K562 (cell line): ENCODE results near the gene PUM1. TPM values are rescaled to one million over a fixed set of nuclear protein-coding genes. Genes with fewer than 3 reads are reported as not detected.

Experiments used
- ARHGAP35 ChIP-seq: fragments of 450-650 bp; IDR thresholded peaks from 2 replicates; pipeline ENCODE4 v1.6.1; 2018; ENCODE audit not compliant: partially characterized antibody
- BHLHE40 ChIP-seq: IDR thresholded peaks from 2 replicates; pipeline ENCODE4 v1.6.1; 2011; ENCODE audit warnings: low read length, improper control_type of control experiment
- BRD9 ChIP-seq: fragments of 450-650 bp; IDR thresholded peaks from 2 replicates; pipeline ENCODE4 v1.6.1; 2018; ENCODE audit warnings: low read depth; ENCODE audit not compliant: partially characterized antibody
- CBX2 ChIP-seq: fragments of 200-600 bp; sonication (generic); IDR thresholded peaks from one replicate; pipeline ENCODE4 v1.6.1; 2012; ENCODE audit warnings: mild to moderate bottlenecking, low read length, inconsistent platforms; ENCODE audit not compliant: insufficient read depth, poor library complexity, severe bottlenecking
- CTCFL ChIP-seq: IDR thresholded peaks from 2 replicates; pipeline ENCODE4 v1.6.1; 2011; ENCODE audit warnings: borderline replicate concordance, low read depth, mild to moderate bottlenecking, moderate library complexity, low read length; ENCODE audit not compliant: insufficient read depth, poor library complexity, severe bottlenecking
- DMBX1 ChIP-seq: fragments of 250-450 bp; sonication (Bioruptor Pico); IDR thresholded peaks from 2 replicates; pipeline ENCODE4 v1.8.0; 2022; ENCODE audit warnings: inconsistent platforms, mild to moderate bottlenecking, moderate library complexity, borderline replicate concordance
- DNMT1 ChIP-seq: fragments of 450-650 bp; IDR thresholded peaks from 2 replicates; pipeline ENCODE4 v1.6.1; 2016; ENCODE audit warnings: antibody characterized with exemption, mild to moderate bottlenecking
- EGR1 ChIP-seq: fragments of 450-650 bp; conservative IDR thresholded peaks from 2 replicates; pipeline ENCODE4 v1.6.1; 2017; ENCODE audit warnings: mild to moderate bottlenecking
- ELF4 ChIP-seq: fragments of 450-650 bp; formaldehyde crosslinking; IDR thresholded peaks from 2 replicates; pipeline ENCODE4 v1.4.0; 2022; ENCODE audit warnings: missing genetic modification characterization
- FOSL1 ChIP-seq: fragments of 200-800 bp; sonication (Bioruptor generic); conservative IDR thresholded peaks from 2 replicates; pipeline ENCODE4 v1.6.1; 2016; ENCODE audit warnings: missing genetic modification characterization, missing compliant biosample characterization
- HCFC1 ChIP-seq: IDR thresholded peaks from 2 replicates; pipeline ENCODE4 v1.6.1; 2012; ENCODE audit warnings: low read depth, low read length, improper control_type of control experiment
- HNRNPK ChIP-seq: fragments of 200-400 bp; formaldehyde crosslinking; IDR thresholded peaks from one replicate; pipeline ENCODE4 v1.6.1; 2018; ENCODE audit warnings: mild to moderate bottlenecking, low read depth, low read length; ENCODE audit not compliant: poor library complexity, severe bottlenecking
- POLR2AphosphoS2 ChIP-seq: IDR thresholded peaks from 2 replicates; pipeline ENCODE4 v1.6.1; 2012; ENCODE audit warnings: low read length, improper control_type of control experiment
- POLR2H ChIP-seq: IDR thresholded peaks from 2 replicates; pipeline ENCODE4 v1.6.1; 2016; ENCODE audit warnings: missing genetic modification characterization, low read depth, mild to moderate bottlenecking, control low read depth, missing compliant biosample characterization, moderate library complexity
- RFX1 ChIP-seq: fragments of 450-650 bp; IDR thresholded peaks from 2 replicates; pipeline ENCODE4 v1.6.1; 2016; ENCODE audit warnings: mild to moderate bottlenecking, moderate library complexity
- UBTF ChIP-seq, 2 experiments: IDR thresholded peaks; 2 replicates each; pipeline ENCODE4 v1.6.1; 2012; ENCODE audit warnings: improper control_type of control experiment in 2 of 2, low read depth in 2 of 2, low read length in 2 of 2, borderline replicate concordance in 1 of 2
- USF1 ChIP-seq: sonication (generic); formaldehyde crosslinking; IDR thresholded peaks from 2 replicates; pipeline ENCODE4 v1.9.0; 2022; ENCODE audit warnings: mild to moderate bottlenecking, missing genetic modification reagents
- ZBTB2 ChIP-seq: fragments of 450-650 bp; IDR thresholded peaks from 2 replicates; pipeline ENCODE4 v1.6.1; 2016; ENCODE audit warnings: antibody characterized with exemption
- ZNF146 ChIP-seq: IDR thresholded peaks from one replicate; pipeline ENCODE4 v1.6.1; 2018; ENCODE audit warnings: missing compliant biosample characterization; ENCODE audit not compliant: unreplicated experiment
- polyA plus RNA-seq, 8 experiments: library from polyadenylated mRNA; depleted of rRNA in 4 of 8; stranded (reverse) in 5 of 8; unstranded in 3 of 8; fragments of >200 nt; fragmentation: Nextera tagmentation in 2 of 8; fragmentation: Illumina TruSeq in 1 of 8; extraction: Ambion mirVana in 2 of 8; extraction: Trizol in 1 of 8; gene quantifications; 2 replicates each; pipeline versions ENCODE4 v1.2.1 to v1.2.3, GENCODE V29; 2011 to 2014; ENCODE audit warnings: inconsistent platforms in 1 of 8, missing spikeins in 1 of 8
- total RNA-seq, 7 experiments: library from RNA; depleted of rRNA in 6 of 7; stranded (reverse); fragments of >200 nt in 6 of 7; fragmentation: Illumina TruSeq in 2 of 7; extraction: Trizol in 2 of 7; gene quantifications; 2 replicates each; pipeline versions ENCODE4 v1.2.1 to v1.2.3, GENCODE V29; 2011 to 2021; ENCODE audit warnings: low replicate concordance in 1 of 7

PUM1 gene
- total and polyA plus RNA-seq, 9 of the 15 experiments (the other 6 are each of a cell fraction or from before 2014, with no cell fraction given) = 37.7 to 104 (median 55.7) TPM

GRCh38 chr1:30908696-30909364, 156.7 kb downstream of the PUM1 start, which contains the start of gene SDC3 (continued):
- TF ChIP-seq CBX2 (no peak), BHLHE40 (0 out of 2 replicates have a peak, but pooled peaks have one; percentile 6), RFX1 (no peak), POLR2H (tag) (no peak), EGR1 (0 out of 2 replicates have a peak, but pooled peaks have one; percentile 13), HCFC1 (no peak), ZNF146 (CRISPR knock-in tag) (no peak), ARHGAP35 (no peak), HNRNPK (no peak), BRD9 (no peak), USF1 (CRISPR knock-in tag) (0 out of 2 replicates have a peak, but pooled peaks have one; percentile 10), DMBX1 (CRISPR knock-in tag) (0 out of 2 replicates have a peak, but pooled peaks have one; percentile 28), ZBTB2 (0 out of 2 replicates have a peak, but pooled peaks have one; percentile 59), ELF4 (CRISPR knock-in tag) (no peak), CTCFL (no peak), POLR2AphosphoS2 (no peak), UBTF (IDR thresholded peaks at IDR 0.05; ENCODE audit: borderline replicate concordance in 1 of 2, low read depth in 2 of 2, low read length in 2 of 2) (peak in 1 of 2 experiments; percentile 80; a peak in 1 of 4 replicates), FOSL1 (tag) (no peak), DNMT1 (no peak)
